ENCODE data around the gene ST3GAL2.

DNA sequence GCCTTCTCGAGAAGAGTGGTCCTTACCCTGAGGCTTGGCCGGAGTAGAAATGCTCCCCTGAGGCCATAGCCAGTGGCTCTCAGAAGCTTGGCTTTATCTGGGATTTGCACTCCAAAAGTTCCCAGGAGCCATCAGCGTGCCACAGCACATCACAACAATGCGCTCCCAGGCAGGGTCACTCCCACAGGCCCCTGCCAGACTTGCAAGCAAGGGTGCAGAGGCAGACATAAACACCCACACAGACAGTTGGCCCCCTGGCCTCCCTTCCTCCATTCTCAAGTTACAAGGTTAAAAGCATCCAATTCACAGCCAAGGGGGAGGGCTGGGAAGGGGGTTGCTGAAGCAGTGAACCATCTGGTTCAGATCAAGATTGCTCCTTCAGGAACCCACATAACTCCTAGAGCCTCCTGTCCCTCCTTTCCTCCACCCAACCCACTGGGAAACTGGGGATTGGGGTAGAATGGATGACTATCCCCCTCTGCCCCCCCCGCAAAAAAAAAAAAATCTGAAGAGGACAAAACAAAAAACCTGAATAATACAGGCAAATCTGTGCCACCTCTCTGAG, 1.8 kb downstream of the ST3GAL2 start:
- TF ChIP-seq, protein P1, sequence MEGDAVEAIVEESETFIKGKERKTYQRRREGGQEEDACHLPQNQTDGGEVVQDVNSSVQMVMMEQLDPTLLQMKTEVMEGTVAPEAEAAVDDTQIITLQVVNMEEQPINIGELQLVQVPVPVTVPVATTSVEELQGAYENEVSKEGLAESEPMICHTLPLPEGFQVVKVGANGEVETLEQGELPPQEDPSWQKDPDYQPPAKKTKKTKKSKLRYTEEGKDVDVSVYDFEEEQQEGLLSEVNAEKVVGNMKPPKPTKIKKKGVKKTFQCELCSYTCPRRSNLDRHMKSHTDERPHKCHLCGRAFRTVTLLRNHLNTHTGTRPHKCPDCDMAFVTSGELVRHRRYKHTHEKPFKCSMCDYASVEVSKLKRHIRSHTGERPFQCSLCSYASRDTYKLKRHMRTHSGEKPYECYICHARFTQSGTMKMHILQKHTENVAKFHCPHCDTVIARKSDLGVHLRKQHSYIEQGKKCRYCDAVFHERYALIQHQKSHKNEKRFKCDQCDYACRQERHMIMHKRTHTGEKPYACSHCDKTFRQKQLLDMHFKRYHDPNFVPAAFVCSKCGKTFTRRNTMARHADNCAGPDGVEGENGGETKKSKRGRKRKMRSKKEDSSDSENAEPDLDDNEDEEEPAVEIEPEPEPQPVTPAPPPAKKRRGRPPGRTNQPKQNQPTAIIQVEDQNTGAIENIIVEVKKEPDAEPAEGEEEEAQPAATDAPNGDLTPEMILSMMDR (IDR thresholded peaks at IDR 0.05): no peak
- TF ChIP-seq POLR2A (IDR thresholded peaks at IDR 0.05): no peak
- no peak for TF ChIP-seq EP300 (IDR thresholded peaks at IDR 0.05)

All from suprapubic skin (tissue), 3 donors.